ENCODE results near the gene SLC25A21.

Gene SLC25A21

GRCh38 chr14:36826614-36827013 is 345.8 kb downstream of the SLC25A21 start:
- Histone ChIP-seq H3K27ac (no peak overlapping the region), H3K36me3 (ENCODE audit: insufficient read depth, low read length) (no peaks in the 10 kb centered on the region), H3K4me3 (no peak overlapping the region), H3K9ac (ENCODE audit: insufficient read length) (no peak overlapping the region), H3K9me3 (ENCODE audit: low read depth, low read length) (no peaks in the 10 kb centered on the region)
- TF ChIP-seq EZH2 (IDR thresholded peaks at IDR 0.05) (no peak), POLR2AphosphoS5 (IDR thresholded peaks at IDR 0.05; ENCODE audit: borderline replicate concordance, low read depth, low read length) (no peak), FOXP2 (optimal IDR thresholded peaks at IDR 0.05; ENCODE audit: control extremely low read depth, extremely low read length, insufficient read depth) (no peak)
- no peak for DNase-seq (ENCODE audit: low read depth, low spot score)

DNA sequence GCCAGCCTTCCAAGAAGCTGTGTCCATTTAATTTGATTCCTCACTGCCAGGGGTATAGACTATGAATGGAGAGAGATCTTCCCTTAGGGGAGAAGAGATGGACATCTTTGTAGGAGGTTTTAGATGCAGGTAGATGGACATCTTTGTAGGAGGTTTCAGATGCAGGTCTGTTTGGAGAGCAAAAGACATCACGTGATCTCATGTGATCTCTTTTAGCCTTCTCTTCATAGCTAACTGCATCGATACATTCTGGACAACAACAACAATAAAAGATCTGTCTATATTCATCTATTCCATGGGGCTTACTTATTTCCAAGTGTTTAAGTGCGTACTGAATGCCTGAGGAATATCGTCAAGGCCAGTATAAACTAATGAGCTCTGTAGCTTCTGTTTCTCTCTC is 347.6 kb downstream of the SLC25A21 start:
- Histone ChIP-seq H3K27ac (no peak overlapping the region), H3K4me3 (no peak overlapping the region), H3K9ac (ENCODE audit: insufficient read length) (no peak overlapping the region), H3K9me3 (ENCODE audit: low read depth, low read length) (no peaks in the 10 kb centered on the region), H3K36me3 (ENCODE audit: insufficient read depth, low read length) (no peaks in the 10 kb centered on the region)
- TF ChIP-seq FOXP2 (optimal IDR thresholded peaks at IDR 0.05; ENCODE audit: control extremely low read depth, extremely low read length, insufficient read depth) (no peak), EZH2 (IDR thresholded peaks at IDR 0.05) (no peak), POLR2AphosphoS5 (IDR thresholded peaks at IDR 0.05; ENCODE audit: borderline replicate concordance, low read depth, low read length) (no peak)
- DNase-seq (ENCODE audit: low read depth, low spot score): no peak

DNA sequence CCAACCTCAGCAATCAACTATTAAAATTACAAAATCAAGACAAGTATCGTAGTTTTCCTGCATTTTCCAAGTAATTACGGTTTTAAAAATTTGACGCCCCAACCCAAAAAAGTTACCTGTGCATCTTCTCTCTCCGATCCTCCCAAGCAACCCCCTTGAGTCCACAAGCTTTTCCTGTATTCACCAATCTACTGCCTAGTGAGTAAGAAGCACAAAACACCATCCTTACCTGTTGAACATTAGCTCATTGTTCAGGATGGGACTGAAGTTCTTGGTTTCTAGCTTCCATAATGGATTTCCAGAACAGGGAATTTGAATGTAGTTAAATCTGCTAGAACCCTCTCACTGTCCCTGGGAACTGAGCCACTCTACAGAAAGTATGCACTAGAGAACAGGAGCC is 348.8 kb downstream of the SLC25A21 start:
- Histone ChIP-seq H3K9ac (ENCODE audit: insufficient read length) (no peak overlapping the region), H3K36me3 (ENCODE audit: insufficient read depth, low read length) (no peaks in the 10 kb centered on the region), H3K9me3 (ENCODE audit: low read depth, low read length) (no peaks in the 10 kb centered on the region), H3K27ac (no peak overlapping the region), H3K4me3 (no peak overlapping the region)
- DNase-seq (ENCODE audit: low read depth, low spot score): no peak
- TF ChIP-seq POLR2AphosphoS5 (IDR thresholded peaks at IDR 0.05; ENCODE audit: borderline replicate concordance, low read depth, low read length): no peak
- TF ChIP-seq EZH2 (IDR thresholded peaks at IDR 0.05): no peak
- TF ChIP-seq FOXP2 (optimal IDR thresholded peaks at IDR 0.05; ENCODE audit: control extremely low read depth, extremely low read length, insufficient read depth): no peak

- Histone ChIP-seq H3K4me3 (no peak overlapping the region), H3K27ac (peak overlapping the region; percentile 63), H3K36me3 (ENCODE audit: insufficient read depth, low read length) (no peaks in the 10 kb centered on the region), H3K9ac (ENCODE audit: insufficient read length) (no peak overlapping the region), H3K9me3 (ENCODE audit: low read depth, low read length) (no peaks in the 10 kb centered on the region)
- peak; percentile 65 for DNase-seq (ENCODE audit: low read depth, low spot score)
- TF ChIP-seq FOXP2 (optimal IDR thresholded peaks at IDR 0.05; ENCODE audit: control extremely low read depth, extremely low read length, insufficient read depth): no peak
- TF ChIP-seq EZH2 (IDR thresholded peaks at IDR 0.05): no peak
- no peak; the same call in 1 of the 2 replicates for TF ChIP-seq POLR2AphosphoS5 (IDR thresholded peaks at IDR 0.05; ENCODE audit: borderline replicate concordance, low read depth, low read length)
These were observed 349.7 kb downstream of the SLC25A21 start for GRCh38 chr14:36822685-36823084.

GRCh38 chr14:36820901-36821300 is 351.5 kb downstream of the SLC25A21 start:
- H3K4me3 ChIP-seq: no peak overlapping the region
- no peak overlapping the region for H3K27ac ChIP-seq
- H3K9me3 ChIP-seq (ENCODE audit: low read depth, low read length): no peaks in the 10 kb centered on the region
- no peak for DNase-seq (ENCODE audit: low read depth, low spot score)
- TF ChIP-seq EZH2 (IDR thresholded peaks at IDR 0.05) (no peak), POLR2AphosphoS5 (IDR thresholded peaks at IDR 0.05; ENCODE audit: borderline replicate concordance, low read depth, low read length) (no peak), FOXP2 (optimal IDR thresholded peaks at IDR 0.05; ENCODE audit: control extremely low read depth, extremely low read length, insufficient read depth) (no peak)
- no peak overlapping the region for H3K9ac ChIP-seq (ENCODE audit: insufficient read length)
- H3K36me3 ChIP-seq (ENCODE audit: insufficient read depth, low read length): no peaks in the 10 kb centered on the region

- H3K36me3 ChIP-seq (ENCODE audit: insufficient read depth, low read length): no peaks in the 10 kb centered on the region
- H3K27ac ChIP-seq: no peak overlapping the region
- H3K9me3 ChIP-seq (ENCODE audit: low read depth, low read length): no peaks in the 10 kb centered on the region
- no peak for TF ChIP-seq EZH2 (IDR thresholded peaks at IDR 0.05)
- TF ChIP-seq FOXP2 (optimal IDR thresholded peaks at IDR 0.05; ENCODE audit: control extremely low read depth, extremely low read length, insufficient read depth): no peak
- no peak for TF ChIP-seq POLR2AphosphoS5 (IDR thresholded peaks at IDR 0.05; ENCODE audit: borderline replicate concordance, low read depth, low read length)
- no peak for DNase-seq (ENCODE audit: low read depth, low spot score)
- H3K4me3 ChIP-seq: no peak overlapping the region
- no peak overlapping the region for H3K9ac ChIP-seq (ENCODE audit: insufficient read length)
These were observed 352.2 kb downstream of the SLC25A21 start for GRCh38 chr14:36820111-36820709.

DNA sequence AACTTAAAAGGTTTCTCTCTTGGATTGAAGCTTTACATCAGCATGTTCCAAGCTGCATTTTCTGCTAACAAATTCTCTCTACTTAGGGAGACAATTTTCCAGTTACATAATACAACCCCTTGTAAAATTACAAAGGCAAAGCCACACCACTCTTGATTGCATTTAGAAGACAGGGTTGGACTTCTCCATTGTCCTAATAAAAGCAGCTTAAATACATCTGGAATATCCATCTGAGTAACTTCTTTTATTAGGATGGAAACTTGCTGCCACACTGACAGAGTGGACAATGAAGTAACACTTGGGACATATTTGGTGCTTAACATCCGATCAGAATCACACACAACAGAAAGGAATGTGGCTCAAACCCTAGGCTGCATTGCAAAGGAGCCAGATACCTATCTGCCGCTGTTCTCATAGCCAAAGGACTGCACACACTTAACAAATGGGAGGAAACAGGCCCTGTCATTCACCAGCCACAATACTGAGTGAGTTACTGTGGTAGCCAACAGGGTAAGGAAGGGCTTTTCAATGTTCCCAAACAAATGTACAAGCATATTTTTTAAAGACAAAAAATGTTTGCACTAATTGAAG is 353.5 kb downstream of the SLC25A21 start:
- TF ChIP-seq FOXP2 (optimal IDR thresholded peaks at IDR 0.05; ENCODE audit: control extremely low read depth, extremely low read length, insufficient read depth) (no peak), POLR2AphosphoS5 (IDR thresholded peaks at IDR 0.05; ENCODE audit: borderline replicate concordance, low read depth, low read length) (no peak), EZH2 (IDR thresholded peaks at IDR 0.05) (no peak)
- Histone ChIP-seq H3K36me3 (ENCODE audit: insufficient read depth, low read length) (no peaks in the 10 kb centered on the region), H3K27ac (0 out of 2 replicates have a peak overlapping the region, but pooled peaks have one; percentile 2), H3K4me3 (no peak overlapping the region), H3K9ac (ENCODE audit: insufficient read length) (no peak overlapping the region), H3K9me3 (ENCODE audit: low read depth, low read length) (no peaks in the 10 kb centered on the region)
- no peak for DNase-seq (ENCODE audit: low read depth, low spot score)

DNA sequence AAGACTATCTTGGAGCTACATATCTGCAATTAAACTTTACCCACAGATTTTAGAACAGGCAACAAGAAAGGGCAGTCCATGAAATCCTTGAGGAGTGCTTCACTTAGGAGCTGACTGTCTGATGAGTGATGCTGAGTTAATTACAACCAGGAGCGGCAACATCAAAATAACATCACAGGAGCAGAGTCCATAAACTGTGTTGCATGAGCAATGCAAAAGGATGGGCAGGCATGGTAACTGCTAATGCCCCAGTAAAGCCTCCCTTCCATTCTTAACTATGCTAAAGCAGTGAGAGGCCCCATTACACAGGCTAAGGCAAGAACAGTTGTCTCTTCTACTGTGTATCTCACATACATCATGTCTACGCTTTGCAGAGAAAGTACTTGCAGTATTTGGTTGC is 354.2 kb downstream of the SLC25A21 start:
- no peak for TF ChIP-seq EZH2 (IDR thresholded peaks at IDR 0.05)
- no peak for TF ChIP-seq POLR2AphosphoS5 (IDR thresholded peaks at IDR 0.05; ENCODE audit: borderline replicate concordance, low read depth, low read length)
- no peak for TF ChIP-seq FOXP2 (optimal IDR thresholded peaks at IDR 0.05; ENCODE audit: control extremely low read depth, extremely low read length, insufficient read depth)
- Histone ChIP-seq H3K36me3 (ENCODE audit: insufficient read depth, low read length) (no peaks in the 10 kb centered on the region), H3K27ac (no peak overlapping the region), H3K9ac (ENCODE audit: insufficient read length) (no peak overlapping the region), H3K4me3 (no peak overlapping the region), H3K9me3 (ENCODE audit: low read depth, low read length) (no peaks in the 10 kb centered on the region)
- DNase-seq (ENCODE audit: low read depth, low spot score): no peak

All from SK-N-MC (cell line).